SK-N-MC (cell line): ENCODE results near the gene OTULINL.

Source experiments
- DNase-seq: peaks from one replicate; pipeline ENCODE4 v3.0.0-alpha.2; 2011; ENCODE audit warnings: low read depth, low spot score
- H3K27ac ChIP-seq: fragments of 200-600 bp; sonication (generic); 2 replicates; pipeline ENCODE4 v1.5.1; 2016; ENCODE audit warnings: mixed run types
- H3K36me3 ChIP-seq: fragments of 200-600 bp; sonication (generic); 2 replicates; pipeline ENCODE4 v1.6.1; 2017; ENCODE audit warnings: antibody characterized with exemption, low read length, mixed read lengths; ENCODE audit not compliant: insufficient read depth
- H3K4me3 ChIP-seq: fragments of 200-600 bp; sonication (generic); 2 replicates; pipeline ENCODE4 v1.5.1; 2016
- H3K9ac ChIP-seq: fragments of 200-600 bp; sonication (generic); 2 replicates; pipeline ENCODE4 v1.8.0; 2017; ENCODE audit warnings: mixed run types, mixed read lengths; ENCODE audit not compliant: insufficient read length
- H3K9me3 ChIP-seq: fragments of 200-600 bp; sonication (generic); 2 replicates; pipeline ENCODE4 v1.6.1; 2017; ENCODE audit warnings: low read depth, mild to moderate bottlenecking, antibody characterized with exemption, low read length, moderate library complexity, mixed read lengths
- EZH2 ChIP-seq: fragments of 200-600 bp; sonication (generic); IDR thresholded peaks from one replicate; pipeline ENCODE4 v1.6.1; 2017; ENCODE audit warnings: antibody characterized with exemption
- FOXP2 ChIP-seq: optimal IDR thresholded peaks from 2 replicates; pipeline ENCODE3; 2011; ENCODE audit warnings: mild to moderate bottlenecking, moderate library complexity; ENCODE audit not compliant: insufficient read depth; ENCODE audit errors: extremely low read length, control extremely low read depth
- POLR2AphosphoS5 ChIP-seq: IDR thresholded peaks from 2 replicates; pipeline ENCODE4 v1.6.1; 2012; ENCODE audit warnings: mild to moderate bottlenecking, low read depth, low read length, borderline replicate concordance

Gene OTULINL

DNA sequence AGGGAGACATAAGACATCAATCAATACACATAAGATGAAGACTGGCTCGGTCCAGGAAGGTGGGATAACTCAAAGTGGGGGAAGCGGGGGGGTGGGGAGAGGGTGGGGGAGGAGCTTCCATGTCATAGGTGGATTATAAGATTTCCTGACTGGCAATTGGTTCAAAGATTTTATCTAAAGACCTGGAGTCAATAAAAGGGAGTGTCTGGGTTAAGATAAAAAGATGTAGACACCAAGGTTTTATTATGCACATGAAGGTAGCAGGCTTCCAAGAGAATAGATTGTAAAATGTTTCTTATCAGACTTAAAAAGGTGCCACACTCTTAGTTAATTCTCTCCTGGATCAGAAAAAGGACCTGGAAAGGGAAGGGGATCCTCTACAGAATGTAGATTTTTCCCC is 25.6 kb upstream of the OTULINL start:
- H3K9ac ChIP-seq: no peak overlapping the region
- no peak overlapping the region for H3K4me3 ChIP-seq
- no peaks in the 10 kb centered on the region for H3K9me3 ChIP-seq
- no peak overlapping the region for H3K27ac ChIP-seq
- DNase-seq: no peak
- TF ChIP-seq FOXP2 (no peak), POLR2AphosphoS5 (no peak), EZH2 (no peak)
- H3K36me3 ChIP-seq: no peaks in the 10 kb centered on the region

DNA sequence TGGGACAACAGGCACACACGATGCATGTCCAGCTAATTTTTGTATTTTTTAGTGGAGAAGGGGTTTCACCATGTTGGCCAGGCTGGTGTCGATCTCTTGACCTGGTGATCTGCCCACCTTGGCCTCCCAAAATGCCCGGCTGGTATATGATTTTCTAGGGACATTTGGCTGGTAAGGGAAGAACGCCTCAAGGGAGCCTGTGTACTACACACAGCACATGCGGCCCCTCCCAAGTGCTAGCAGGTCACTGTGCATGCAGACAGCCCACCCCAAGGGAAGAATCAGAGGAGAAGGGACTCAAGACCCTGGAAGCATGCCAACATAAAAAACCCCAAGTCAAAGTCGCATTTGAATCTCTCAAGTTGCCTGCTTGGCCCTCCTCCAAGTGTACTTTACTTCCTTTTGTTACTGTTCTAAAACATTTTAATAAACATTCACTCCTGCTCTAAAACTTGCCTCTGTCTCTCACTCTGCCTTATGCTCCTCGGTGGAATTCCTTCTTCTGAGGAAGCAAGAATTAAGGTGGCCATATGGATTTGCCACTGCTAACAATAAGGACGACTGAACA is 24.3 kb upstream of the OTULINL start:
- no peak for TF ChIP-seq FOXP2
- no peak for TF ChIP-seq EZH2
- TF ChIP-seq POLR2AphosphoS5: no peak
- Histone ChIP-seq H3K9me3 (no peaks in the 10 kb centered on the region), H3K27ac (no peak overlapping the region), H3K4me3 (0 out of 2 replicates have a peak overlapping the region, but pooled peaks have one; percentile 34), H3K36me3 (no peaks in the 10 kb centered on the region), H3K9ac (no peak overlapping the region)
- DNase-seq: no peak

DNA sequence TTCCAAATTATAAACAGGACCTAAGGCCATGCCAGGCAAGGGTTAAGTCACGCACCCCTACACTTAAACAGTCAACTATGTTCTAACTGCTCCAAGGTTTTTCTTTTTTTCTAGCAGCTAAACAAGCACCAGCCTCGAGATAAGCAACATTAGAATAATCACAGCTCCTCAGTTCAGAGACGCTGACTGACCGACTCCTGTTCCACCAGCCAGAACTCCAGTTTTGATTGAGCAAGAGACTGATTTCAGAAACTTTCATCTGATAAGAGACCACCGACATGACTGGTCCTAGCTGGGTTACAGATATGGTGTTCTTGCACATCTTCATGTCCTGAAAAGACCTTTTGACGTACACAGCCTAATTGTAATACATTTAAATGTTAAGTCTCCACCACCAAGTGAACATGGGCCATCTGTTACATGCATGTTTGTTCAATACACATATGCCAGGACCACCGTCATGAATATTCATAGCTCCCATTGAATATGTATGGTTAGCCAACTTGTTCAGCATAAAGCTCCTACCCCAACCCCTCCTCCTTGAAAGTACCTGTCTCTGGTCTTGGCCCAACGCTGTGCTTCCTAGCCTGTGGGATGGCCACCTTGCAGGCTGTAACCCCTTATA is 23.7 kb upstream of the OTULINL start:
- Histone ChIP-seq H3K4me3 (0 out of 2 replicates have a peak overlapping the region, but pooled peaks have one; percentile 34), H3K27ac (no peak overlapping the region), H3K36me3 (no peaks in the 10 kb centered on the region), H3K9ac (no peak overlapping the region), H3K9me3 (no peaks in the 10 kb centered on the region)
- no peak for DNase-seq
- no peak for TF ChIP-seq FOXP2
- no peak for TF ChIP-seq POLR2AphosphoS5
- no peak for TF ChIP-seq EZH2

- no peak for DNase-seq
- TF ChIP-seq FOXP2: no peak
- no peaks in the 10 kb centered on the region for H3K36me3 ChIP-seq
- H3K9me3 ChIP-seq: no peaks in the 10 kb centered on the region
- H3K27ac ChIP-seq: no peak overlapping the region
- H3K9ac ChIP-seq: no peak overlapping the region
- H3K4me3 ChIP-seq: no peak overlapping the region
Measured at GRCh38 chr5:14560091-14560595, 21.4 kb upstream of the OTULINL start.

GRCh38 chr5:14561741-14562140 is 19.9 kb upstream of the OTULINL start:
- Histone ChIP-seq H3K9ac (no peak overlapping the region), H3K9me3 (no peaks in the 10 kb centered on the region), H3K27ac (no peak overlapping the region), H3K4me3 (no peak overlapping the region), H3K36me3 (no peaks in the 10 kb centered on the region)
- DNase-seq: no peak
- TF ChIP-seq FOXP2: no peak
- no peak for TF ChIP-seq EZH2
- no peak for TF ChIP-seq POLR2AphosphoS5

DNA sequence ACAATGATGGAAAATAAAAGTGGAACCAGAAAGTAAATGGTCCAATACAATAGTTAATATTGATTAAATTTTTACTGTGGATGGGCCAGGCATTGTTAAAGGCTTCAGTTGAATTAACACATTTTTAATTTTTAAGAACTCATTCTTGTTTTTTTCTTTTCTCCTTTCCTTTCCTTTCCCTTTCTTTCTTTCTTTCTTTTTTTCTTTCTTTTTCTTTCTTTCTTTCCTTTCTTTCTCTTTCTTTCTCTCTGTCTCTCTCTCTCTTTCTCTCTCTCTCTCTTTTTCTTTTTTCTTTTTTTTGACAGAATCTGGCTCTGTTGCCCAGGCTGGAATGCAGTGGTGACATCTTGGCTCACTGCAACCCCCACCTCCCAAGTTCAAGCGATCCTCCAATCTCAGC is 13.3 kb upstream of the OTULINL start:
- no peak for TF ChIP-seq POLR2AphosphoS5
- no peak for TF ChIP-seq FOXP2
- TF ChIP-seq EZH2: no peak
- Histone ChIP-seq H3K4me3 (no peak overlapping the region), H3K9ac (no peak overlapping the region), H3K9me3 (no peaks in the 10 kb centered on the region), H3K27ac (no peak overlapping the region), H3K36me3 (no peaks in the 10 kb centered on the region)
- DNase-seq: no peak

GRCh38 chr5:14569948-14570691 is 11.5 kb upstream of the OTULINL start:
- TF ChIP-seq EZH2 (no peak), POLR2AphosphoS5 (no peak), FOXP2 (no peak)
- no peak for DNase-seq
- Histone ChIP-seq H3K36me3 (no peaks in the 10 kb centered on the region), H3K4me3 (no peak overlapping the region), H3K27ac (no peak overlapping the region), H3K9me3 (no peaks in the 10 kb centered on the region), H3K9ac (no peak overlapping the region)

DNA sequence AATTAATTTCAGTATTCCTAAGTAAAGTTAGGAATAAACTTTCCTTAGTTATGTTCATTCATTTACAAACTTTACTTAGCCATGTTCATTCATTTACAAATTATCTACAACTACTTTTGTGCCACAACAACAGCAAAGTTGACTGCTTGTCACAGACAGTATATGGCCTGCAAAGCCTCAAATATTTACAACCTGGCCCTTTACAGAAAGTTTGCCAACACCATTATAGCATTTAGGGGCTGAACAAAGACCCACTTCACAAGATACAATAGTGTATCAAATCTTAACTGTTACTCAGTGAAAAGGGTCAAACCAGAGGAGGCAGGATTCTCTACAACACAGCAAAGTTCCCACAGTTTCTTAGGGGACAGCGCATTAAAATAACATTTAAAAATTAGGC is 9.7 kb upstream of the OTULINL start:
- Histone ChIP-seq H3K36me3 (no peaks in the 10 kb centered on the region), H3K9ac (no peak overlapping the region), H3K27ac (no peak overlapping the region), H3K9me3 (no peaks in the 10 kb centered on the region), H3K4me3 (no peak overlapping the region)
- DNase-seq: no peak
- no peak for TF ChIP-seq POLR2AphosphoS5
- TF ChIP-seq FOXP2: no peak
- TF ChIP-seq EZH2: no peak
